ENCODE data around the gene C1orf167. TPM values are rescaled to one million over a fixed set of nuclear protein-coding genes. Genes with fewer than 3 reads are reported as not detected.

C1orf167 gene
- total and polyA plus RNA-seq, 2 of the 8 experiments (the other 6 are each of a cell fraction or from before 2014, with no cell fraction given), result 0.70 to 1.3 TPM

DNA sequence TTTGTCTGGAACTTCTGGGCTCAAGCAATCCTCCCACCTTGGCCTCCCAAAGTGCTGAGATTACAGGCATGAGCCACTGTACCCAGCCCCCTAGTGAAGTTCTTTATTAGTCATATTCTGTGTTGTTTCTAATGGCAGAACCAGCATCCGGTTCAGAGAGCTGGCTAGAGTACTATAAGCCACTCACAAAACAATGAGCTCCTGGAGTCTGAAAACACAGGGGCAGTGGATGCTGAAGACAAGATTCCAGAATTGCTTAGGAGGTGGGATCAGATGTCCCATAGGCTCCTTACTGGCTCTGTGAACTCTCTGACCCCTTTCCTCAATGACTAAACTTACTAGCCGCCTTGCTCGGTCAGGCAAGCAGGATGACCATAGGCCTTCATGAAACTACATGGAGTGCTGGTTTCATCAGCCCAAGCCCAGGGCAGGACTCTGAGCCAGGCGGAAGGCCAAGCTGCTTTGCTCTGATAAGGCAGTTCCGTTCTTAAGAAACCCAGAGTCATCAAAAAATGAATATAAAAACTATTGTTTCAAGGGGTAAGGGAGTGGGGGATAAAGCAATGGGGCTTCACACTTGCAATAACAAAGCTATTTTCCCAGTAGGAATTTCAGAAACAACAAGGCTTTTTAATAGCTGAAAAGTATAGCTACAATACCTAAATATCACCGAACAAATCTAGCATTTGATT lies 35.7 kb downstream of the C1orf167 start:
- no peak overlapping the region for H3K23ac ChIP-seq (ENCODE audit: insufficient read length)
- no peak overlapping the region for H3K4me3 ChIP-seq (ENCODE audit: extremely low read depth in 1 of 4, insufficient read depth in 2 of 4, low read depth in 3 of 4, low read length in 4 of 4)
- no peak overlapping the region for H4K91ac ChIP-seq (replicated peaks; ENCODE audit: insufficient read length, low read length)
- WGBS, 2 experiments (ENCODE audit: extremely low coverage in 1 of 2, insufficient coverage in 1 of 2, insufficient read length in 1 of 2, insufficient replicate concordance in 2 of 2, low coverage in 1 of 2, low lambda C conversion rate in 2 of 2, missing lambda C conversion rate in 1 of 2), result 89% methylated on average over 6 of the region's 6 CpGs; no CpG with 5 or more reads in 1 of the 2 experiments
- peaks cover 8 to 25% (median 19%) of the 10 kb centered on the region in 4 experiments for H3K36me3 ChIP-seq (ENCODE audit: control insufficient read depth in 2 of 4, insufficient read depth in 4 of 4, low read length in 3 of 4)
- no peak overlapping the region for H3K27ac ChIP-seq (ENCODE audit: low read depth, low read length)
- no peak overlapping the region for H3K9ac ChIP-seq (replicated peaks in 1 of 4; ENCODE audit: extremely low read depth in 1 of 4, low read depth in 3 of 4, low read length in 3 of 4)
- no peaks in the 10 kb centered on the region for H3K27me3 ChIP-seq (replicated peaks in 1 of 4; ENCODE audit: control insufficient read depth in 3 of 4, extremely low read depth in 1 of 4, insufficient read depth in 3 of 4, low read length in 3 of 4)
- H2AK5ac ChIP-seq (ENCODE audit: low read depth, low read length), result no peak overlapping the region
- no peak overlapping the region for H3K4ac ChIP-seq (replicated peaks; ENCODE audit: insufficient read length, low read depth, low read length)
- H4K8ac ChIP-seq (ENCODE audit: extremely low read depth, insufficient read depth, low read length), result no peak overlapping the region
- H4K5ac ChIP-seq (ENCODE audit: insufficient read length, low read depth, low read length), result no peak overlapping the region
- no peak overlapping the region for H2BK120ac ChIP-seq (replicated peaks; ENCODE audit: low read depth, low read length)
- no peak overlapping the region for H3K4me2 ChIP-seq (ENCODE audit: insufficient read depth in 1 of 2, low read depth in 2 of 2, low read length in 2 of 2)
- FAIRE-seq (no peak), DNase-seq (ENCODE audit: low read depth in 1 of 2, low spot score in 2 of 2) (no peak)
- no peak overlapping the region for H3K56ac ChIP-seq (replicated peaks; ENCODE audit: insufficient read length, low read depth, low read length)
- no peak overlapping the region for H2BK12ac ChIP-seq (ENCODE audit: low read depth, low read length)
- ChIA-PET CTCF (ENCODE audit: partially characterized antibody) (interaction anchor here (0.9 to 4.2 kb wide), 3 partner anchors 11 to 147 kb away, joined by 3 to 34 read pairs (median 3); no protein-coding TSS in a partner anchor), POLR2A (ENCODE audit: partially characterized antibody) (interaction anchor here (0.8 to 1.8 kb wide), 5 partner anchors 9 to 18 kb away, joined by 3 to 8 read pairs (median 3); partner anchors contain the start of gene CLCN6)
- peaks cover 0 to 8% of the 10 kb centered on the region in 2 experiments; a peak in 1 of 4 replicates for H3K79me2 ChIP-seq (ENCODE audit: control insufficient read depth in 1 of 2, insufficient read depth in 2 of 2, low read length in 2 of 2)
- H3K79me1 ChIP-seq (ENCODE audit: low read depth, low read length), result no peaks in the 10 kb centered on the region; the same call in 1 of the 2 replicates
- H3K14ac ChIP-seq (ENCODE audit: insufficient read length), result no peak overlapping the region
- no peak overlapping the region for H2AFZ ChIP-seq (ENCODE audit: low read length)
- peaks cover under 1 to 3% (median 2%) of the 10 kb centered on the region in 4 experiments; a peak in 6 of 7 replicates for H3K4me1 ChIP-seq (replicated peaks in 1 of 4; ENCODE audit: control insufficient read depth in 3 of 4, insufficient read depth in 4 of 4, low read length in 3 of 4)
- no peak overlapping the region for H3K18ac ChIP-seq (ENCODE audit: extremely low read depth, low read length)
- no peak overlapping the region for H2BK5ac ChIP-seq (ENCODE audit: low read depth, low read length)
- peaks cover 2 to 3% of the 10 kb centered on the region in 2 experiments for H4K20me1 ChIP-seq (replicated peaks in 1 of 2; ENCODE audit: control insufficient read depth in 1 of 2, insufficient read depth in 2 of 2, low read length in 2 of 2)
- H3K9me3 ChIP-seq (ENCODE audit: insufficient read depth in 2 of 2, low read depth in 1 of 2, low read length in 1 of 2), result no peaks in the 10 kb centered on the region
- no peaks in the 10 kb centered on the region for H3K23me2 ChIP-seq (ENCODE audit: low read depth, low read length)
- H2BK15ac ChIP-seq (ENCODE audit: low read length), result no peak overlapping the region
- no peak overlapping the region for H2BK20ac ChIP-seq (ENCODE audit: low read length)
- no peak for TF ChIP-seq CTBP2 (IDR thresholded peaks at IDR 0.05; ENCODE audit: borderline replicate concordance, insufficient read depth, insufficient read length, low read length)
- no peak for TF ChIP-seq ASH2L (IDR thresholded peaks at IDR 0.05; ENCODE audit: low read length)
- TF ChIP-seq GTF2F1 (IDR thresholded peaks at IDR 0.05; ENCODE audit: borderline replicate concordance, low read depth, low read length), result no peak
- TF ChIP-seq EZH2 (IDR thresholded peaks at IDR 0.05; ENCODE audit: low read depth, low read length, severe bottlenecking), result no peak
- no peak for TF ChIP-seq MAFK (IDR thresholded peaks at IDR 0.05; ENCODE audit: low read depth, low read length)
- no peak for TF ChIP-seq SIN3A (conservative IDR thresholded peaks at IDR 0.05 in 1 of 2, IDR thresholded peaks at IDR 0.05 in 1 of 2; ENCODE audit: low read depth in 1 of 2, low read length in 2 of 2)
- TF ChIP-seq SIX5 (IDR thresholded peaks at IDR 0.05; ENCODE audit: low read depth, low read length), result no peak
- TF ChIP-seq, protein P1, sequence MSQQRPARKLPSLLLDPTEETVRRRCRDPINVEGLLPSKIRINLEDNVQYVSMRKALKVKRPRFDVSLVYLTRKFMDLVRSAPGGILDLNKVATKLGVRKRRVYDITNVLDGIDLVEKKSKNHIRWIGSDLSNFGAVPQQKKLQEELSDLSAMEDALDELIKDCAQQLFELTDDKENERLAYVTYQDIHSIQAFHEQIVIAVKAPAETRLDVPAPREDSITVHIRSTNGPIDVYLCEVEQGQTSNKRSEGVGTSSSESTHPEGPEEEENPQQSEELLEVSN (IDR thresholded peaks at IDR 0.05), result no peak
- TF ChIP-seq TBP (IDR thresholded peaks at IDR 0.05; ENCODE audit: low read depth, low read length), result no peak
